HG02981 (cell line): ENCODE measurements around the gene HSPA12B.

ENCODE experiments used
- ATAC-seq: cut with Tn5 transposase; IDR thresholded peaks from one replicate; pipeline ENCODE4 v1.9.1; 2021; ENCODE audit warnings: mild to moderate bottlenecking, moderate library complexity; ENCODE audit not compliant: unreplicated experiment

The HSPA12B gene

GRCh38 chr20:3704087-3704486 lies 28.4 kb upstream of the HSPA12B start:
- no peak for ATAC-seq

GRCh38 chr20:3705491-3705969 lies 27.0 kb upstream of the HSPA12B start:
- ATAC-seq: no peak

DNA sequence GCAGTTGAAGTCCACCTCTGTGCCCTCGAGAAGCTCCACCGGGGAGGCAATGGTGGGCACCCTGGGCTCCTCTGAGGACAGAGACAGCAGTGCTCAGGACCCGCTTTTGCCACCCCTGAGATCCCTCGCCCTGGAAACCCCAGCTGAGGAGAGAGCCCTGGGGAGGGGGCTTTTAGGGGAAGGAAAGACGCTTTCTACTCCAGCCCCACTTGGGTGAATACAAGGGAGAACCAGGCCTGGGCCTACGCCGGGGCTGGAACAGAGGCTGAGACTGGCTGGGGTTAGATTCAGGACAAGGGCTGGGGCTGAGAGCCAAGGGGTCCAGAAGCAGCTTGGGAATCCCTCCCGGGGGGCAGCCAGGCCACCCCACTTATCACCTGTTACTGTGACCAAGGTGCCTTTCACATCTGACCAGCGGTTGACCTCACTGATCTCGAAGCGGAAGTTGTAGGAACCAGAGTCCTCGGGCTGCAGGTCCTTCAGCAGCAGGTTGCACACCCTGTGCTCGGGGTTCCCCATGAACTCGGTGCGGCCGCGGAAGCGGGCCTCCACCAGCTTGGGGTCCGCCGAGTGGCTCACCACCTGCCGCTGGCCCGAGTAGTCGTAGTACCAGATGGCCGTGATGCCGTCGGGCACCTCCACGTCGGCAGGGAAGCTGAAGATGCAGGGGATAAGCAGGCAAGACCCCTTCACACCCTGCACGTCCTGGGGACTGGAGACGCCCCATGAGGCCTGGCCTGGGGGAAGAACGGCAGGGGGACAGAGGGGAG lies 26.3 kb upstream of the HSPA12B start:
- ATAC-seq: no peak

- ATAC-seq: no peak
Measured at GRCh38 chr20:3706774-3707507, 25.5 kb upstream of the HSPA12B start.

DNA sequence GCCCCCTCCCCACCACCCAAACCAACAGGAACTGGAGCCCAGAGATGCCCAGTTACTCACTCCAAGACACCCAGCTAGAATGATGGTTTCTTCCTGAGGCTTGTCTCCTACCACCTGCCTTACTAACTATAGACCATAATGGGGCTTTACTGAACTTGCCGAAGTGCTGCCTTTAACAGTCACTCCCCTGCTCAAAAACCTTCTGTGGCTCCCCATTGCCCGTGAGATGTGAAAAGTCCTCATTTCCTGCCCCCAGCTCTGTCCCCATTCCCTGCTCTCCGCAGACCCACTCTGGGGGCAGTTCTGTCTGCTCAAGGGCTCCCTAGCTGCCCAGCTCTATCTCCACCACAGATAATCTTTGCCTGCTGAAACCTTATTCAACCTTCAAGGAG lies 25.0 kb upstream of the HSPA12B start:
- ATAC-seq: no peak

DNA sequence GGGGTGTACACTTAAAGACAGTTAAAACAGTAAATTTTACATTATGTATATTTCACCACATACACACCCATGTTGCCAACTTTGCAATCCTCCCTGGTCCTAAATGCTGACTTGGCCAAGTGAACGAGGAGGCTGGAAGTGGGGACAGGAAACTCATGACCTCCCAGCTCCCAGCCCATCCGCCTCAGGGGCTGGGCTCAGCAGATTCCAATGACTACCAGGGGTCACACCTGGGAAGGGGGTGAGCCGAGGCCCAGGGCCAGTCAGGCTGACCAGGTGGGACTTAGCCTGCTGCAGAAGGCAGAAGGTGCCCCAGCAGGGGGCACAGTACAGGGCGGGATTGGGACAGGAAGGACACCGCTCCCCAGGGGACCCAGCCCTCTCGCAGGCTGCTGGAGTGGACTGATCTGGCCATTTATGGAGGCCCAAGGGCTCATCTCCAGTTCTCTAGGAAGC lies 22.4 kb upstream of the HSPA12B start:
- no peak for ATAC-seq

- no peak for ATAC-seq
Measured at GRCh38 chr20:3710703-3711483, 21.6 kb upstream of the HSPA12B start.

DNA sequence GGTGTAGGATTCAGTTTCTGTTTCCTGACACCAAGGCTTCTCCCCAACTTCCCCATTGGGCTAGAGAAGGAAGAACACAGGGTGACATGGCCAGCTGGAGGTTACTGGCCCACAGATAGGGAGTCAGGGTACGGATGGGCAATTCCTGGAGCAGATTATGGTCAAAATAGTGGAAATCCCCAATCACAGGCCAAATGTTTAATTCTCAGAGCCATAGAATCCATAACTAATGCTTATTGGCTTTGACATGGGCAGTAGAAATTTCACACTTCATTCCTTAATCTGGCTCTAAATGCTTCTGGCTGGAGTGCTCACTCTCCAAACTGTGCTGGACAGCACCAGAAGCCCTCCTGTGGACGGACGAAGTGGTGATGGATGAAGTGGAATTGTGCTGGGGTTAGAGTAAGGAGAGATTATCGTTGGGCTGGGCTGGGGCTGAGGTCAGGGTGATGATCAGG lies 21.0 kb upstream of the HSPA12B start:
- ATAC-seq: no peak

DNA sequence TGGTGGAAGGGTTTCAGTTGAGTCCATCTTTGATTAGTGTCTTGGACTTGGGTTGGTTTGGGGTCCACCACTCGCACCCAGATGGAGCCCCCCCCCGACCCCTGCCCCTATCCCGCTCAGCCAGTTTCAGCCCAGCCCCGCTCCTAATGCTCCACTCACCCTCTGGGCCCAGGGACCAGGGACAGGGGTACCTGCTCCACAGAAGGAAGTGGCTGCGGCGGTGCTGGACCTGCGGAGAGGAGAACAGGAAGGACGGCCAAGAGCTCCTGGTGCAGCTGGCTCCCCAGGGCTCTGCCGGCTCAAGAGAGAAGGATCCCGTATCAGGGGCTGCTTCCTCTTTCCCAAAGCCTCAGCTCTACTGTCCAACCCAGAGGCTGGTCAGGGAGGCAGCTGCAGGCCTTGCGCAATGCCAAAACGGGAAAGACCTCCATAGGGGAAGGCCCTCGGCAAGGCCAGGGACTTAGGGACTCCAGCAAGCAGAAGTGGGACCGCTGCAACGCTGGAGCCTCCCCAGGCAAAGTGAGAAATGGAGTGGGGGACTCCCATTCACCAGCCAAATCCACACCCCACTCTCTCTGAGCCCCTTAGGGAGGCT lies 20.1 kb upstream of the HSPA12B start, which contains the start of gene SIGLEC1:
Gene SIGLEC1, minus strand, starts transcription at position 322 of the 595 bp plus-strand sequence. CDS start 5,472 bp downstream, outside the sequence.
- no peak for ATAC-seq

DNA sequence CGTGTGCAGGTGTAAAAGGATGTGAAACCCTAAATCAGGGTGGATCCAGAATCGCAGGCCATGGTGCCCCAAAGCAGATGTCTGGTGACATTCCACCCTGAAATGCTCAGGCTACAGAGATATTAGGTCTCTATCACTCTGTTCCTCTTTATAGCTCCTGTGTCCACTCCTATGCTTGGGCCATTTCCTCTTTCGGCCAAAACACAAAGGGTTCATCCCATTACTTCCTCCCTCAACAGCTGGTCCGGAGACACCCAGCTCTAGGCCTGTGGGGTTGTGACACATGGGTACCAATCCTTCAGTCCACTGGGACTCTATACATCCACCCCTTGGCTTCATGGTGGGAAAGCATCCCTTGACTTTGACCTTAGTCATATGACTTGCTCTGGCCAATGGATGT lies 18.4 kb upstream of the HSPA12B start:
- ATAC-seq: no peak

- ATAC-seq: no peak
Measured at GRCh38 chr20:3716195-3716834, 16.2 kb upstream of the HSPA12B start.

- no peak for ATAC-seq
Measured at GRCh38 chr20:3719046-3719445, 13.4 kb upstream of the HSPA12B start.

GRCh38 chr20:3720068-3720467 lies 12.4 kb upstream of the HSPA12B start:
- ATAC-seq: no peak

DNA sequence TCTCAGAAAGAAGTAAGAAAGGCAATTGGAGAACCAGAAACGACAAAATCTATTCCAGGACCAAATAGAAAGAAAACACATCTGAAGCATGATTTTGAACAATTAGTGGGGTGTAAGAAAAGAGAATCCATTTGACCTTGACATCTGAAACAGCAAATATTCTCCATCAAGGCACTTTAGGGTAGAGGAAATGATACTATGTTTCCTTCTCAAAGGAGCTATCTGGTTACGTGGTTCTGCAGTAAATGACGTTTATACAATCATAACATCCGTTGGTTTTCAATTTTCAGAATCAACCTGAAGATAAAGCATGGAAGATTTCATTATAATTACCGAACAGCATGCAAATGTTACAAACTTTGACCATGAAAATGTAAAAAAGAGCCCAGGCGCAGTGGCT lies 11.9 kb upstream of the HSPA12B start:
- ATAC-seq: no peak

- no peak for ATAC-seq
Measured at GRCh38 chr20:3721912-3722311, 10.6 kb upstream of the HSPA12B start.

- ATAC-seq: no peak
Measured at GRCh38 chr20:3723284-3723683, 9.2 kb upstream of the HSPA12B start.

GRCh38 chr20:3724356-3724755 lies 8.1 kb upstream of the HSPA12B start:
- no peak for ATAC-seq

- no peak for ATAC-seq
Measured at GRCh38 chr20:3727401-3728021, 5.0 kb upstream of the HSPA12B start.

DNA sequence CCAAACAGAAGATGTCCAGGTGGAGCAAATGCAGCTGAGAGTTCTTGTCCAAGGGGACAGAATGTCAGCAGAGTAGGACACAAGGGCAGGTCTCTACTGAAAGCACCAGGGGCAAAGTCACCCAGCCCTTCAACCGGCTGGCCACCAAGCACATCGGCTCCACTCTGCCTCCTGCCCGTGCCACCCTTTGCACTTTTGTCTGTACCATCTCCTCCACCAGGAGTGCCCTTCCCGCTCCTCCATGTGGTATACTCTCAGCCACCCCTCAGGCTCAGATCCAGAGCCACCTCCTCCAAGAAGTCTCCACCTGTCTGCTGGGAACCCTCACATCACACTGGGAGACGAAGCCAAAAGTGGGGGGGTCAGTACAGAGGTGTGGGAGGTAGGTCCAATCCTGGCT lies 4.1 kb upstream of the HSPA12B start:
- no peak for ATAC-seq

- no peak for ATAC-seq
Measured at GRCh38 chr20:3728876-3729275, 3.6 kb upstream of the HSPA12B start.
